Daoy (cell line): ENCODE measurements around the gene ACP6. TPM values are rescaled to one million over a fixed set of nuclear protein-coding genes. Genes with fewer than 3 reads are reported as not detected.

ENCODE experiments used
- DNase-seq: peaks from one replicate; pipeline ENCODE4 v3.0.0-alpha.2; 2015; ENCODE audit warnings: low read depth
- total RNA-seq: library from RNA; depleted of rRNA; stranded (reverse); fragments of >200 nt; shearing (Covaris generic); gene quantifications from 2 replicates; pipeline ENCODE4 v1.2.3, GENCODE V29; 2014

ACP6 gene
- total RNA-seq, 1 experiment from 2014 or later: 4.5 TPM

DNA sequence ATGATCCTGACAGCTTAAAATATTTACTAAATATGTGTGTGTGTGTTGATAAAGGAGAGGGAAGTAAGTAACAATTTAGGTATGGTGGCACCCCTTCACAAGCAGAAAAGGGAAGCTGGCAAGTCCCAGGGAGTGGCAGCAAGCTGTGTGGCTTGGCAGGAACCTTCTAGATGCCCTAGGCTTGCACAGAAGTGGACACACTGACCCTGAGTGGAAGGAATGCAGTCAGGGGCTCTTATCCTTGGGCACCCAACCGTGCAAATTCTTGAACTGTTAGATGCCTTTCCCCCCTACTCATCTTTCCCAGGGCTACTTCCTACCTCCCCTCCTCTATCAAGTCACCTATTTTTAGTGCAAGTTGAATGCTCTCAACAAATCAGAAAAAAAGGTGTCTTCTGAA lies 18.9 kb downstream of the ACP6 start:
- no peak for DNase-seq

- DNase-seq: no peak
These were observed 21.4 kb downstream of the ACP6 start for GRCh38 chr1:147648933-147649332.

GRCh38 chr1:147647796-147648633 lies 22.3 kb downstream of the ACP6 start:
- no peak for DNase-seq

- no peak for DNase-seq
These were observed 26.4 kb downstream of the ACP6 start for GRCh38 chr1:147643974-147644373.

DNA sequence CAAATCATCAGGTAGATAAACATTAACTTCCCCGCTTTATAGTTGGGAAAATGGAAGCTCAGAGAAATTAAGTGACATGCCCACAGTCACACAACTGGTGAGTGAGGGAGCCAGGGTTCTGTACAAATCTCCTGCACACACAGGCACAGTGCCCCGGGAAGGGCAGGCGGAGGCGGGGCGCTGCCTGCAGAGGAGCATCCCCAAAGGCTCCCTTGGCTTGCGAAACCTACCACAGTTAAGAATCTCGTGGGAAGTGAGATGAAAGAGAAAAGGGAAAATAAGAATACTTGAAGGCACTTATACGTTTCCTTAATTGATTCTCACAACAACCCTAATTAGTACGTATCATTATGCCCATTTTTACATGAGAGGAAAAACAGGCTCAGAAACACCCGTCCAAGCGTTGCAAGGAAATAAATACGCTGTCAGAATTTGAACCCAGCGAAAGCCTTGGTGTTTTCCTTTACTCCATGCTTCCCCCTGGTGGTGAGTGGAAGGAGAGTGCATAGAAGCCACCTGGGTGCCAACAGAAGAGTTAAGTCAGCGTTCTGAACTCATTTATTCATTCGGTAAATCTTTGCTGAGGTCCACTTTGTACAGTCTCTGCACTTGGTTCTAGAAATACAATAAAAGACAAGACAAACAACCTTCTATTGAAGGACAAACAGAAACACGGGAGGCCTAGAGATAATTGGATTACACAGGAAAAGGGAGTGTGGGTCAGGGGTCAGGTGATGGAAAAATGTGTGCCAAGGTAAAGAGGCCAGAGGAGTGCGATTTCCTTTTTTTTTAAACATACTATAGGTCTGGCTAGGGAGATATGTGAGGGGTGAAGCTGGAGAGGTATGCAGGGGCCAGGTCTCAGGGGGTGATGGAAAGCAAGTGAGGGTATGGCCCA lies 28.4 kb downstream of the ACP6 start:
- DNase-seq: peak; percentile 59

GRCh38 chr1:147641291-147641690 lies 29.0 kb downstream of the ACP6 start:
- DNase-seq: no peak

- peak; percentile 88 for DNase-seq
These were observed 29.7 kb downstream of the ACP6 start for GRCh38 chr1:147640553-147641165.

GRCh38 chr1:147636314-147636713 lies 34.0 kb downstream of the ACP6 start:
- no peak for DNase-seq

- no peak for DNase-seq
These were observed 35.0 kb downstream of the ACP6 start for GRCh38 chr1:147635342-147635741.

GRCh38 chr1:147634645-147635044 lies 35.7 kb downstream of the ACP6 start:
- DNase-seq: no peak

- DNase-seq: no peak
These were observed 36.6 kb downstream of the ACP6 start for GRCh38 chr1:147633759-147634158.

DNA sequence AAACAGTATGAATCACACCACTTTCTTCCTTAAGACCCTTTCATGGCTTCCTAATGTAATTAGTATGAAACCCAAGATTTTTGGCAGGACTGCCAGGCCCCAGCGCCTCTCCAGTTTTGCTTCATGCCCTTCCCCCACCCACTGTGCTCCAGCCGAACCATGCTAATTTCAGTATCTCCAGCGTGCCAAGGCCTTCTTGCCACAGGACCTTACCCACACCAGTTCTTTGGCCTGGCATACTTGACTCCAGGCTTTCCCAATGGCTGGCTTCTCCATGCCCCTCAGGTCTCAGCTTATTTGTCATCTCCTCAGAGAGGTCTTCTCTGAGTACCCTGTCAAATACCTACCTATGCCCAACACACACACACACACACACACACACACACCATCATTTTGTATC lies 38.5 kb downstream of the ACP6 start:
- DNase-seq: no peak

- no peak for DNase-seq
These were observed 39.9 kb downstream of the ACP6 start for GRCh38 chr1:147630447-147630846.

DNA sequence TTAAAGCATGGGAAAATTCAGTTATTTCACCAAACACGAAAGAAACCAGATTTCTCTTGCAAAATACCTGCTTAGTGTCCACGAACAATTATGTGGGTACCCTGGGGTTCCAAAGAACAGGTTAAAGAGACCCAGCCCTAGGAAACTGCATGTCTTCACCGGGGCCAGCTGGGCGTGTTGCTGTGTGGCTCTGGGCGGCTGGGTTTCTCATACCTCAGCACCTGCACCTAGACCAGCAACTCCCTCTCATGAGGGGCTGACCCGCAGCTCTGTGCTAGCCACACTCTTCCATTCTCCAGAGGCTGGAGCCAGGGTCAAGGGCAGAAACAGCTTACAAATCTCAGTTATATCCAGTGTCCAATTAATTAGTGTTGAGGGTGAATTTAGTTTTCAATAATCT lies 40.3 kb downstream of the ACP6 start:
- no peak for DNase-seq

DNA sequence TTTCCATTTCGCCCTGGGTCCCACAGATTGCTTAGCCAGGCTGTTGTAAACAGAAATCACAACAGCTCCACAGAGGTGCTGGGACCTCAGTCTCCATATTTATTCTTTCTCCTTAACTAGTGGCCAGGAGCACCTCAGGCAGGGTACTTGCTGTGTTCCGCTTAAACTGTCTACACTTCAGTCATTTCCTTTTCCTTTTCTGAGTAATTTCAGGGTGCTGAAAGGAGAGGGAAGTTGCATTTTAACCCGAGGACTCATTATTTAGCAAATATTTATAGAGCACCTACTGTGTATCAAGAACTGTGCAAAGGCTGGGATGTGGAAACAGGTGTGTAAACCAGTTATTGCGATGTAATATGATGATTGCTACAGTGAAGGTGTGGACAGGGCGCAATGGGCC lies 41.9 kb downstream of the ACP6 start:
- no peak for DNase-seq

GRCh38 chr1:147627435-147628110 lies 42.8 kb downstream of the ACP6 start:
- DNase-seq: peak; percentile 46

- no peak for DNase-seq
These were observed 43.6 kb downstream of the ACP6 start for GRCh38 chr1:147626739-147627138.

DNA sequence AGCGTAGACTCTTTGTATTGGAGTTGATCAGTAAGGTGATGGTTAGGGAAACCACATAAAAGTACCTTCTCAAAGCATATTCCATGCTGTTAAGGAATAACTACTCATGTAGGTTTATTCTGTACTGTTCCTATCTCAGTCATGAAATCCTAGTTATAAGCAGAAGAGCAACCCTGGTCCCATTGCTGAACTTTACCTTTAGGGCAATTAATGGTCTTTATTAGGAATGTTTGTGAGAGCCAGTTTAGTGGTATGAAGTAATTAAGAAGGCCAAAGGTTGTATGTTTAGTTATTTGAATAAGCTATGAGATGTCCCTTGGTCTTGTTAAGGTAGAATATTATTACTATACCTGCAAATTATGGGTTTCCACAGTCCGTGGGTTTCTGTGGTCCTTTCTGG lies 44.0 kb downstream of the ACP6 start:
- DNase-seq: no peak

GRCh38 chr1:147625362-147625995 lies 44.8 kb downstream of the ACP6 start:
- DNase-seq: no peak

- DNase-seq: no peak
These were observed 45.8 kb downstream of the ACP6 start for GRCh38 chr1:147624529-147624928.

DNA sequence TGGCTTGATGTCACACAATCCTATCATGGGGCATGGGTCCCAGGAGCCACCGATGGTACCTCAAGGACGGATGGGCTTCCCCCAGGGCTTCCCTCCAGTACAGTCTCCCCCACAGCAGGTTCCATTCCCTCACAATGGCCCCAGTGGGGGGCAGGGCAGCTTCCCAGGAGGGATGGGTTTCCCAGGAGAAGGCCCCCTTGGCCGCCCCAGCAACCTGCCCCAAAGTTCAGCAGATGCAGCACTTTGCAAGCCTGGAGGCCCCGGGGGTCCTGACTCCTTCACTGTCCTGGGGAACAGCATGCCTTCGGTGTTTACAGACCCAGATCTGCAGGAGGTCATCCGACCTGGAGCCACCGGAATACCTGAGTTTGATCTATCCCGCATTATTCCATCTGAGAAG lies 46.3 kb downstream of the ACP6 start:
- DNase-seq: no peak
